HFF-Myc (cell line): ENCODE results near the gene IGSF9B.

Experiments used
- DNase-seq: peaks from one replicate; pipeline ENCODE4 v3.0.0-alpha.2; 2011; ENCODE audit warnings: low read depth; ENCODE audit errors: extremely low read depth
- H3K4me3 ChIP-seq: replicated peaks from 2 replicates; pipeline ENCODE4 v1.5.1; 2011; ENCODE audit warnings: low read depth, mild to moderate bottlenecking, control low read depth, low read length
- TF ChIP-seq, protein P1 (sequence below): IDR thresholded peaks from 2 replicates; pipeline ENCODE4 v1.5.1; 2012; ENCODE audit warnings: mild to moderate bottlenecking, low read depth, low read length, control low read depth; ENCODE audit errors: missing control alignments

IGSF9B gene

DNA sequence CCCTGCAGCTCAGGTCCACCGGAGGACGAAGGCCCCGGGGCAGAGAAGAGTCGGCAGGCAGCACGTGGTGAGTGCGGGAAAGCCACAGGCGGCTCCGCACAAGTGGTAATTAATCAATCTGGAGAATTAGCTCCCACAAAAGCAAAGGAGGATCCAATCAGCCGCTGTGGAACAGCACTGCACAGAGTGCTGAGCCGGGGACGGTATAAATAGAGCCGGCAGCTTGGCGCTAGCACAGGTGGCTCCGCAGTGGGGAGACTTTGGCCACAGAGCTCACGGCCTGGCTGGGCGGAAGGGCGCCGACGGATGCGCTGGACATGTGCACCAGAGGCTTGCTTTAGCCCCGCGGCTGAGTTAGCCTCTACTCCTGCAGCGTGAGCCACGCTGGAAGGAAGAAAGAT, 48.9 kb downstream of the IGSF9B start:
- no peak for DNase-seq
- H3K4me3 ChIP-seq = no peak overlapping the region
- TF ChIP-seq, protein P1, sequence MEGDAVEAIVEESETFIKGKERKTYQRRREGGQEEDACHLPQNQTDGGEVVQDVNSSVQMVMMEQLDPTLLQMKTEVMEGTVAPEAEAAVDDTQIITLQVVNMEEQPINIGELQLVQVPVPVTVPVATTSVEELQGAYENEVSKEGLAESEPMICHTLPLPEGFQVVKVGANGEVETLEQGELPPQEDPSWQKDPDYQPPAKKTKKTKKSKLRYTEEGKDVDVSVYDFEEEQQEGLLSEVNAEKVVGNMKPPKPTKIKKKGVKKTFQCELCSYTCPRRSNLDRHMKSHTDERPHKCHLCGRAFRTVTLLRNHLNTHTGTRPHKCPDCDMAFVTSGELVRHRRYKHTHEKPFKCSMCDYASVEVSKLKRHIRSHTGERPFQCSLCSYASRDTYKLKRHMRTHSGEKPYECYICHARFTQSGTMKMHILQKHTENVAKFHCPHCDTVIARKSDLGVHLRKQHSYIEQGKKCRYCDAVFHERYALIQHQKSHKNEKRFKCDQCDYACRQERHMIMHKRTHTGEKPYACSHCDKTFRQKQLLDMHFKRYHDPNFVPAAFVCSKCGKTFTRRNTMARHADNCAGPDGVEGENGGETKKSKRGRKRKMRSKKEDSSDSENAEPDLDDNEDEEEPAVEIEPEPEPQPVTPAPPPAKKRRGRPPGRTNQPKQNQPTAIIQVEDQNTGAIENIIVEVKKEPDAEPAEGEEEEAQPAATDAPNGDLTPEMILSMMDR = no peak

DNA sequence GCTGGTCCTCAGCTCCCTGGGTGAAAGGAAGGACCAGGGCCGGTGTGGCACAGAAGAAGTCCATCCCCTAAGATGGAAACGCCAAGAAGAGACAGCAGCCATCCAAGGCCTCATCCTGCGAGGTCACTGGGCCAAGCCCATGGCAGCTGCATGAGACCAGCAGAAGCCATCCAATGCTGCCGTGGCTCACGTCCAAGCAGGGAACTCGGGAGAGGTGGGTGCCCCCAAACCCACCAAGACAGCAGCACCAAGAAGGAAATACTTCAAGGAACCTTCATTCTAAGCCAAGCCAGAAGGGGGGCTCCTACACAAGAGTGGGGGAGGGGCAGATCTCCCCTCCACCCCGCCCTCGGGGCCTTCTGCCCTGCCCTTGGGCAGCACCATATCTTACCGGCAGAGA, 49.6 kb downstream of the IGSF9B start:
- no peak for DNase-seq
- TF ChIP-seq, protein P1 = no peak
- H3K4me3 ChIP-seq = no peak overlapping the region

- no peak for DNase-seq
- H3K4me3 ChIP-seq = no peak overlapping the region
- TF ChIP-seq, protein P1 = no peak
Observed at GRCh38 chr11:133906746-133907145, 50.0 kb downstream of the IGSF9B start.

- DNase-seq = no peak
- H3K4me3 ChIP-seq = no peak overlapping the region
- TF ChIP-seq, protein P1 = no peak
Observed at GRCh38 chr11:133906241-133906640, 50.5 kb downstream of the IGSF9B start.

DNA sequence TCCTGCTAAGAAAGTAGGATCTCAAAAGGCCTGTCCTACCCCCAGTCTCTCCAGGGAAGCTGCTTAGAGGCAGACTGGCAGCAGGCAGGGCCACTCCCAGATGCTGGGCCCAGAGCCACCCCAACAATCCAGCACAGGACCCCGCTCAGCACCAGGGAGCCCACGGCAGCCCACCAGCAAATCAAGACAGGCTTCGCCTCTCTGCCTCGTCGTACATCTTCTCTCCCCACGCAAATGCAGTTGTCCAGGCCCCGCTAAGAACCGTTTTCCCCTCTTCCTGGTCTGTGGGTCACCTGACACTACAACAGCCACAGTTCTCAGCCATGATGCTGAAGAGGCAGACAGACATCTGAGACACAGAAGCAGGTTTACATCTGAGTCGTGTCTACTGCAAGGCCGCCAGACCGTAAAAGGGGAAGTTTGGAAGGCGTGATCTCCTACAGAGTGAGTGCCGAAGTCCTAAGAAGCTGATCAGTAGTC, 51.1 kb downstream of the IGSF9B start:
- no peak for DNase-seq
- no peak overlapping the region for H3K4me3 ChIP-seq
- TF ChIP-seq, protein P1 = no peak

DNA sequence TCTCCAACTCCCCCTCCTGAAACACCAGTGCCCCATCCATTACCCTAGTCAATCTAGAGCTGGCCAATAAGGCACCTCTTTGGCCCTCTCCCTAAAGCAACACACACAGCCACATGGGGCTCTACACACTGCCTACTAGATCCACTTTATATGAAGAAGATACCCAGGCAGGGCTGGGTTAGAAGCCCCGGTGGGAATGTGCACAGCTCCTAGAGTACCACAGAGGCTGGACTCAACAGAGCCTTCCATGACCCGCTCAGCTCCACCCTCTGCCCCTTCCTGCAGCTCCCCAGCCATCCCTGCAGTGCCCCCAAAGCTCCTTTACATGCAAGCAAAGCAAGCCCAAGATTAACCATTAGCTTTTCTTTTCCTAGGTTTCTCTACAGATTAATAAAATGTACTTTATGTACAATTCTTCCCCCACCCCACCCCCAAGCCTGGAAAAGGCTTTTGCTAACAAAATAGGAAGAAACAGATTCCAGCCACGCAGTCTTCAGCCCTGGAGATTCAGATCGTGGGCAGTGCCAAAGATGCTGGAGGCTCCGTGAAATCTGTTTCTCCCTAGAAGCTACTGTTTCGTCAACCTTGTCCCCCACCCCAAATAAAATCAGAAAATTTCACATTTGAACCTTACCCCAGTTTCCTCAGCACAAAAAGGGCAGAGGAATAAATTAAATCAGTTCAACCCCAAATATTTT, 51.8 kb downstream of the IGSF9B start:
- H3K4me3 ChIP-seq = no peak overlapping the region
- DNase-seq = no peak
- TF ChIP-seq, protein P1 = no peak
